Trophoblast cell (in vitro differentiated cells and primary cell): ENCODE measurements around the gene FAM24A.

Experiments used
- DNase-seq, 2 donors: peaks; one replicate each; pipeline ENCODE4 v3.0.0-alpha.2; 2016
- H2AFZ ChIP-seq: 2 replicates; pipeline ENCODE4 v1.6.1; 2013; ENCODE audit warnings: low read length, moderate library complexity, mild to moderate bottlenecking; ENCODE audit not compliant: insufficient read depth, poor library complexity
- H2AK5ac ChIP-seq: 2 replicates; pipeline ENCODE4 v1.6.1; 2013; ENCODE audit warnings: mild to moderate bottlenecking, low read length
- H2BK120ac ChIP-seq: 2 replicates; pipeline ENCODE4 v1.6.1; 2013; ENCODE audit warnings: low read length, mild to moderate bottlenecking, moderate library complexity; ENCODE audit not compliant: insufficient read depth, poor library complexity
- H2BK12ac ChIP-seq: 2 replicates; pipeline ENCODE4 v1.6.1; 2013; ENCODE audit warnings: mild to moderate bottlenecking, low read length, moderate library complexity
- H2BK5ac ChIP-seq: 2 replicates; pipeline ENCODE4 v1.6.1; 2013; ENCODE audit warnings: low read length, low read depth, moderate library complexity, mild to moderate bottlenecking; ENCODE audit not compliant: poor library complexity
- H3K14ac ChIP-seq: 2 replicates; pipeline ENCODE4 v1.6.1; 2013; ENCODE audit warnings: mild to moderate bottlenecking, low read length
- H3K18ac ChIP-seq: 2 replicates; pipeline ENCODE4 v1.6.1; 2013; ENCODE audit warnings: mild to moderate bottlenecking, low read length
- H3K23ac ChIP-seq: 2 replicates; pipeline ENCODE4 v1.6.1; 2013; ENCODE audit warnings: low read length
- H3K27ac ChIP-seq: 2 replicates; pipeline ENCODE4 v1.5.1; 2013; ENCODE audit warnings: low read depth, mild to moderate bottlenecking, inconsistent platforms, low read length, moderate library complexity
- H3K27me3 ChIP-seq: 2 replicates; pipeline ENCODE4 v1.6.1; 2013; ENCODE audit warnings: inconsistent platforms, mild to moderate bottlenecking, low read length, moderate library complexity; ENCODE audit not compliant: insufficient read depth
- H3K36me3 ChIP-seq, 2 experiments: 1 replicate in 1 of 2; 2 replicates in 1 of 2; pipeline ENCODE4 v1.6.1; 2013; ENCODE audit warnings: low read length in 2 of 2, mild to moderate bottlenecking in 2 of 2, moderate library complexity in 1 of 2; ENCODE audit not compliant: insufficient read depth in 2 of 2, control insufficient read depth in 1 of 2
- H3K4ac ChIP-seq: 2 replicates; pipeline ENCODE4 v1.6.1; 2013; ENCODE audit warnings: low read depth, mild to moderate bottlenecking, low read length, moderate library complexity
- H3K4me1 ChIP-seq, 2 experiments: 1 replicate in 1 of 2; 2 replicates in 1 of 2; pipeline ENCODE4 v1.6.1; 2013; ENCODE audit warnings: low read length in 2 of 2, mild to moderate bottlenecking in 2 of 2, moderate library complexity in 1 of 2; ENCODE audit not compliant: insufficient read depth in 2 of 2, control insufficient read depth in 1 of 2
- H3K4me2 ChIP-seq: 2 replicates; pipeline ENCODE4 v1.6.1; 2013; ENCODE audit warnings: inconsistent platforms, mild to moderate bottlenecking, low read length, moderate library complexity
- H3K4me3 ChIP-seq: 2 replicates; pipeline ENCODE4 v1.5.1; 2013; ENCODE audit warnings: mild to moderate bottlenecking, low read depth, low read length, inconsistent platforms
- H3K79me1 ChIP-seq: one replicate; pipeline ENCODE4 v1.6.1; 2013; ENCODE audit warnings: low read length
- H3K79me2 ChIP-seq: 2 replicates; pipeline ENCODE4 v1.6.1; 2013; ENCODE audit warnings: low read length, mild to moderate bottlenecking; ENCODE audit not compliant: control insufficient read depth, insufficient read depth, poor library complexity
- H3K9ac ChIP-seq: 2 replicates; pipeline ENCODE4 v1.6.1; 2013; ENCODE audit warnings: mild to moderate bottlenecking, low read length
- H3K9me3 ChIP-seq: 2 replicates; pipeline ENCODE4 v1.6.1; 2013; ENCODE audit warnings: low read depth, mild to moderate bottlenecking, control low read depth, inconsistent platforms, low read length; ENCODE audit not compliant: insufficient read depth
- H4K12ac ChIP-seq: 2 replicates; pipeline ENCODE4 v1.6.1; 2013; ENCODE audit warnings: low read depth, mild to moderate bottlenecking, low read length, moderate library complexity
- H4K8ac ChIP-seq: 2 replicates; pipeline ENCODE4 v1.6.1; 2013; ENCODE audit warnings: low read depth, mild to moderate bottlenecking, low read length, moderate library complexity
- H4K91ac ChIP-seq: one replicate; pipeline ENCODE4 v1.6.1; 2013; ENCODE audit warnings: low read depth, mild to moderate bottlenecking, low read length, moderate library complexity
- WGBS: extraction: QIAGEN DNeasy Blood & Tissue Kit; methylation state at CpG from one replicate; pipeline ENCODE4 v1.1.7; 2013; ENCODE audit warnings: missing lambda C conversion rate; ENCODE audit not compliant: insufficient read length, insufficient coverage; ENCODE audit errors: extremely low coverage; 5-methylcytosine and 5-hydroxymethylcytosine counted together

Gene FAM24A

GRCh38 chr10:122879339-122880273, 30.8 kb upstream of the FAM24A start, which contains the start of gene FAM24B:
FAM24B (minus strand) TSS chr10:122879581; CDS start chr10:122850515, 29,066 bp downstream.
- Histone ChIP-seq H3K79me1 (no peaks in the 10 kb centered on the region), H3K4me3 (peak within 1 kb of the TSS; percentile 39), H3K4me1 (no peaks in the 10 kb centered on the region), H4K12ac (no peak within 1 kb of the TSS), H2AFZ (no peak within 1 kb of the TSS), H3K27ac (no peak within 1 kb of the TSS), H3K9me3 (no peaks in the 10 kb centered on the region), H2BK5ac (no peak within 1 kb of the TSS), H2BK120ac (no peak within 1 kb of the TSS), H3K4ac (no peak within 1 kb of the TSS), H3K18ac (no peak within 1 kb of the TSS), H3K23ac (no peak within 1 kb of the TSS), H4K8ac (no peak within 1 kb of the TSS), H3K79me2 (no peaks in the 10 kb centered on the region), H4K91ac (no peak within 1 kb of the TSS), H3K14ac (no peak within 1 kb of the TSS), H3K9ac (no peak within 1 kb of the TSS), H2BK12ac (no peak within 1 kb of the TSS), H3K27me3 (no peaks in the 10 kb centered on the region), H3K4me2 (peak within 1 kb of the TSS; percentile 56), H3K36me3 (no peaks in the 10 kb centered on the region), H2AK5ac (no peak within 1 kb of the TSS)
- peak; percentile 96 to 97 for DNase-seq
- no CpG with 5 or more reads among the region's 95 CpGs for WGBS

GRCh38 chr10:122882766-122883165, 27.6 kb upstream of the FAM24A start:
- Histone ChIP-seq H3K4me3 (no peak overlapping the region), H3K9me3 (no peaks in the 10 kb centered on the region), H4K8ac (no peak overlapping the region), H3K79me2 (no peaks in the 10 kb centered on the region), H3K4me2 (no peak overlapping the region), H2AK5ac (no peak overlapping the region), H3K27ac (no peak overlapping the region), H2BK12ac (no peak overlapping the region), H3K36me3 (no peaks in the 10 kb centered on the region), H2AFZ (no peak overlapping the region), H4K12ac (no peak overlapping the region), H3K14ac (no peak overlapping the region), H2BK5ac (no peak overlapping the region), H3K23ac (no peak overlapping the region), H4K91ac (no peak overlapping the region), H3K27me3 (no peaks in the 10 kb centered on the region), H3K4me1 (no peaks in the 10 kb centered on the region), H3K79me1 (no peaks in the 10 kb centered on the region), H3K18ac (no peak overlapping the region), H3K4ac (no peak overlapping the region), H2BK120ac (no peak overlapping the region), H3K9ac (no peak overlapping the region)
- DNase-seq = no peak

GRCh38 chr10:122884166-122884565, 26.2 kb upstream of the FAM24A start:
- Histone ChIP-seq H3K4me3 (no peak overlapping the region), H2BK5ac (no peak overlapping the region), H3K4ac (no peak overlapping the region), H4K12ac (no peak overlapping the region), H4K8ac (no peak overlapping the region), H3K18ac (no peak overlapping the region), H3K27me3 (no peaks in the 10 kb centered on the region), H2AFZ (no peak overlapping the region), H3K79me2 (no peaks in the 10 kb centered on the region), H3K4me2 (no peak overlapping the region), H3K23ac (no peak overlapping the region), H3K79me1 (no peaks in the 10 kb centered on the region), H4K91ac (no peak overlapping the region), H3K9ac (no peak overlapping the region), H3K36me3 (no peaks in the 10 kb centered on the region), H3K14ac (no peak overlapping the region), H3K4me1 (no peaks in the 10 kb centered on the region), H2AK5ac (no peak overlapping the region), H2BK12ac (no peak overlapping the region), H3K27ac (no peak overlapping the region), H2BK120ac (no peak overlapping the region), H3K9me3 (no peaks in the 10 kb centered on the region)
- WGBS = no CpG with 5 or more reads among the region's 1 CpG
- DNase-seq = no peak

- H2AK5ac ChIP-seq = no peak overlapping the region
- H3K27ac ChIP-seq = no peak overlapping the region
- peak overlapping the region; percentile 98 for H3K23ac ChIP-seq
- peaks cover 2% of the 10 kb centered on the region for H3K9me3 ChIP-seq
- no peaks in the 10 kb centered on the region for H3K27me3 ChIP-seq
- H2BK5ac ChIP-seq = no peak overlapping the region
- H3K18ac ChIP-seq = no peak overlapping the region
- no peak overlapping the region for H2BK12ac ChIP-seq
- H3K79me2 ChIP-seq = no peaks in the 10 kb centered on the region
- no peak overlapping the region for H3K4me3 ChIP-seq
- H2BK120ac ChIP-seq = no peak overlapping the region
- H3K9ac ChIP-seq = no peak overlapping the region
- no CpG with 5 or more reads among the region's 5 CpGs for WGBS
- no peak for DNase-seq
- H3K36me3 ChIP-seq = no peaks in the 10 kb centered on the region
- H4K8ac ChIP-seq = no peak overlapping the region
- H3K79me1 ChIP-seq = no peaks in the 10 kb centered on the region
- no peaks in the 10 kb centered on the region for H3K4me1 ChIP-seq
- no peak overlapping the region for H2AFZ ChIP-seq
- H4K91ac ChIP-seq = no peak overlapping the region
- no peak overlapping the region for H3K4ac ChIP-seq
- no peak overlapping the region for H3K4me2 ChIP-seq
- no peak overlapping the region for H3K14ac ChIP-seq
- H4K12ac ChIP-seq = no peak overlapping the region
Measured at GRCh38 chr10:122894261-122894944, 16.0 kb upstream of the FAM24A start.
